ENCODE data around the gene RNF144B. TPM values are rescaled to one million over a fixed set of nuclear protein-coding genes. Genes with fewer than 3 reads are reported as not detected.
"Not testable (repeated sequence)": the region's sequence is repeated elsewhere in the genome, so short reads cannot be mapped to it uniquely, and the experiment has no call there.

Gene RNF144B
- total RNA-seq, 4 donors from 2014 or later = 1.4 to 14.9 (median 2.4) TPM

DNA sequence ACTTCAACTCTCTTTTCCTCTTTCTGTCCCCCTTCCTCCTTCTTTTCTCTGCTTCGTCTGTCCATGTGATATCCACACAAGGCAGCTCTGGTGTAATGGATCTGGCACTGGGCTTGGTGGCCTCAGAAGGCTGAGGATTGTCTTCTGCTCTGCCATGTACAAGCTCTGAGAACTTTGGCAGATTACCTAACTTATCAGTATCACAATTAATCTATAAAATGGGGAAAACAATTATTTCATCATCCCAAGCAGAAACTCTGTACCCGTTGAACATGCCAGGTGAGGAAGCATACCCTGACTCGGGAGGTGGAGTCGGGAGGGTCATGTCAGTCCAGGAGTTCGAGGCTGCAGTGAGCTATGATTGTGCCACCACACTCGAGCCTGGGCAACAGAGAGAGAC, 10.6 kb downstream of the RNF144B start:
- Histone ChIP-seq H3K27ac (no peak overlapping the region), H3K36me3 (peaks cover 0 to 3% (median 0%) of the 10 kb centered on the region in 3 donors), H3K27me3 (no peaks in the 10 kb centered on the region), H3K9me3 (no peaks in the 10 kb centered on the region), H3K4me3 (no peak overlapping the region), H3K4me1 (no peaks in the 10 kb centered on the region)
- no peak for TF ChIP-seq POLR2A (IDR thresholded peaks at IDR 0.05)
- TF ChIP-seq, protein P1, sequence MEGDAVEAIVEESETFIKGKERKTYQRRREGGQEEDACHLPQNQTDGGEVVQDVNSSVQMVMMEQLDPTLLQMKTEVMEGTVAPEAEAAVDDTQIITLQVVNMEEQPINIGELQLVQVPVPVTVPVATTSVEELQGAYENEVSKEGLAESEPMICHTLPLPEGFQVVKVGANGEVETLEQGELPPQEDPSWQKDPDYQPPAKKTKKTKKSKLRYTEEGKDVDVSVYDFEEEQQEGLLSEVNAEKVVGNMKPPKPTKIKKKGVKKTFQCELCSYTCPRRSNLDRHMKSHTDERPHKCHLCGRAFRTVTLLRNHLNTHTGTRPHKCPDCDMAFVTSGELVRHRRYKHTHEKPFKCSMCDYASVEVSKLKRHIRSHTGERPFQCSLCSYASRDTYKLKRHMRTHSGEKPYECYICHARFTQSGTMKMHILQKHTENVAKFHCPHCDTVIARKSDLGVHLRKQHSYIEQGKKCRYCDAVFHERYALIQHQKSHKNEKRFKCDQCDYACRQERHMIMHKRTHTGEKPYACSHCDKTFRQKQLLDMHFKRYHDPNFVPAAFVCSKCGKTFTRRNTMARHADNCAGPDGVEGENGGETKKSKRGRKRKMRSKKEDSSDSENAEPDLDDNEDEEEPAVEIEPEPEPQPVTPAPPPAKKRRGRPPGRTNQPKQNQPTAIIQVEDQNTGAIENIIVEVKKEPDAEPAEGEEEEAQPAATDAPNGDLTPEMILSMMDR (IDR thresholded peaks at IDR 0.05) = no peak
- no peak for DNase-seq

DNA sequence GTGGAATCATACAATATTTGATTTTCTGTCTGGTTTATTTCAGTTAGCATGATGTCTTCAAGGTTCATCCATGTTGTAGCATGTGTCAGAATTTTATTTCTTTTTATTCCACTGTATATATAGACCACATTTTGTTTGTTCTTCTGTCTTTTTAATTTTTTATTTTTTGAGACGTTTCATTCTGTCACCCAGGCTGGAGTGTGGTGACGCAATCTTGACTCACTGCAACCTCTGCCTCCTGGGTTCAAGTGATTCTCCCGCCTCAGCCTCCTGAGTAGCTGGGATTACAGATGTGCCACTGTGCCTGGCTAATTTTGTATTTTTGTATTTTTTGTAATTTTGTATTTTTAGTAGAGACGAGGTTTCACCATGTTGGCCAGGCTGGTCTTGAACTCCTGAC, 11.1 kb downstream of the RNF144B start:
- H3K27me3 ChIP-seq, H3K4me3 ChIP-seq, H3K36me3 ChIP-seq, H3K9me3 ChIP-seq, DNase-seq, H3K27ac ChIP-seq, H3K4me1 ChIP-seq: not testable (repeated sequence)

DNA sequence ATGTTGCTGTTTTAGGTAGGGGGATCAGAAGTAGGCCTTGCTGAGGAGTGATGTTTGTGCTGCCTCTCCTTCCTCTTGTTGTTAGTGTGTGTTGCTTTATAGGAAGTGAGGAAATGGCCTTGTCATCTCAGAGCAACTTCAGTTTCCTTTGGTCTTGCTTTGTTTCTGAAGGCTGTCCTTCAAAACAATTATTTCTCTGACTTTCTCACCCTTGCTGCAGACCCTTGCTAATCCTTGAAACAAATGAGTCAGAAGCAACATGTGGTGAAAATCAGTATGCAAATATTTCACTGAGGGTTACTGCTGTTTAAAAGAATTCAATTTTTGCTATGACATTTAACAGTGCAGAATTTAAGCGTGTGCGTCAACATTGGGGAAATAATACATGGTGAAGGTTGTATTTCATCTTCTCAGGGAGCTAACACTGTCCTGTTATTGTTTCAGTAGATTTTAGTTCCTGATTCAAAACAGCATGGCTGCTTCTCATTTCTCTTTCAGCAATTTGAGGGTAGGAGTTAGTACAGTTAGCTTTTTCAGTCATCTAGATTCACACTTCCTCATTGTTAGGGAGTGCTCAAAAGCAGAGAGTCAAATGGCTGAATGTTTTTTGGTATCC, 13.8 kb downstream of the RNF144B start:
- TF ChIP-seq POLR2A (IDR thresholded peaks at IDR 0.05) = no peak
- TF ChIP-seq, protein P1 (IDR thresholded peaks at IDR 0.05) = no peak
- Histone ChIP-seq H3K27me3 (no peaks in the 10 kb centered on the region), H3K36me3 (peaks cover 0 to 3% (median 0%) of the 10 kb centered on the region in 3 donors), H3K27ac (peak overlapping the region in 3 of 4 donors; percentile 4 to 59 (median 6)), H3K9me3 (no peaks in the 10 kb centered on the region), H3K4me1 (no peaks in the 10 kb centered on the region), H3K4me3 (no peak overlapping the region)
- no peak for DNase-seq

DNA sequence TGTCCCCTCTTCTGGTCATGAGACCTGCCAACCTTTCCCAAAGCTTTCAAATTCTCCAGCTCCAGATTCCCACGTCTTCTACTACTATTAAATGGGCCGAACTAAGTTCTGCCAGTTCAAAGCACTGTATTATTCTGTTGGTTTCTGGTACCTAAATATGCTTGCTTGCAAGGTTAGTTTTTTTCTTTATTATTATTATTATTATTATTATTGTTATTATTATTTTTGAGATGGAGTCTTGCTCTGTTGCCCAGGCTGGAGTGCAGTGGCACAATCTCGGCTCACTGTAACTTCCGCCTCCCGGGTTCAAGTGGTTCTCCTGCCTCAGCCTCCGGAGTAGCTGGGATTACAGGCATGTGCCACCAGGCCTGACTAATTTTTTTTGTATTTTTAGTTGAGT, 17.8 kb downstream of the RNF144B start:
- H3K4me3 ChIP-seq, H3K9me3 ChIP-seq, H3K27me3 ChIP-seq, DNase-seq, H3K27ac ChIP-seq, H3K4me1 ChIP-seq, H3K36me3 ChIP-seq: not testable (repeated sequence)

DNA sequence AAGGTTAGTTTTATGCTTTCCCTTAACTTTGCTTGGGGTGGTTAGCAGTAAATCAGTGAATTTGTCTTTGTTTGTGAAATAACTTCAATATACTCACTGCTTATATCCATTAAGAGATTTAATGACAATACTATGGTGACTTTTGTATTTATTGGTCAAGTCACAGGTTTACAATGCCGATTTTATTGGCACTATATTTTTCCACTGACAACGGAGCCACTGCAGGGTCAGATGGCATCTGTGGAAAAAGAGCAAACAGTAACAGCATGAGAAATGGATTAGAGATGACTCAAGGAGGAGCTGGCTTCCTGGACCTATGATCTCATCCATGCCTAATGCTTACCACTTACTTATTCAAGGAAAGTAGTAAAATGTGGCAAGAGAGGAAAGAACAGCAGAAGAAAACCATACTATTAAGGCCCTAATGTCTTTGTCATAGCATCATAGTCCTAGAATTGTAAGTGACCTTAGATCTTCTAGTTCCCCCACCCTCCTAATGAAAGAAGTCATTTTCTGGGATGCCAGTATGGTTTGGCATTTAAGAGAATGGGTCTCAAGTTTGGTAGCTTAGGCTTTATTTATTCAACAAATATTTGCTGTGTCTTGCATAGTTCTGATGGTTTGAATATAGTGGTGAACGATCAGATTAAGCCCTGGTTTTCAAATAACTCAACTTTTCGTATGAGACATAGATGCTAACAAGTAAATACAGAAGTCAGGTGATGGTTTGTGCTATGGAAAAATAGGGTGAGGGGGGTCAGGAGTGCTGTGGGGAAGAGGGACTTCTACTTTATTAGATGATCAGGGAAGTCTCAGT, 18.5 kb downstream of the RNF144B start:
- Histone ChIP-seq H3K36me3 (peaks cover 0 to 3% (median 0%) of the 10 kb centered on the region in 3 donors), H3K4me1 (no peaks in the 10 kb centered on the region), H3K4me3 (no peak overlapping the region), H3K9me3 (no peaks in the 10 kb centered on the region), H3K27ac (no peak overlapping the region), H3K27me3 (no peaks in the 10 kb centered on the region)
- DNase-seq = no peak
- TF ChIP-seq POLR2A (IDR thresholded peaks at IDR 0.05) = no peak
- TF ChIP-seq, protein P1 (IDR thresholded peaks at IDR 0.05) = no peak

DNA sequence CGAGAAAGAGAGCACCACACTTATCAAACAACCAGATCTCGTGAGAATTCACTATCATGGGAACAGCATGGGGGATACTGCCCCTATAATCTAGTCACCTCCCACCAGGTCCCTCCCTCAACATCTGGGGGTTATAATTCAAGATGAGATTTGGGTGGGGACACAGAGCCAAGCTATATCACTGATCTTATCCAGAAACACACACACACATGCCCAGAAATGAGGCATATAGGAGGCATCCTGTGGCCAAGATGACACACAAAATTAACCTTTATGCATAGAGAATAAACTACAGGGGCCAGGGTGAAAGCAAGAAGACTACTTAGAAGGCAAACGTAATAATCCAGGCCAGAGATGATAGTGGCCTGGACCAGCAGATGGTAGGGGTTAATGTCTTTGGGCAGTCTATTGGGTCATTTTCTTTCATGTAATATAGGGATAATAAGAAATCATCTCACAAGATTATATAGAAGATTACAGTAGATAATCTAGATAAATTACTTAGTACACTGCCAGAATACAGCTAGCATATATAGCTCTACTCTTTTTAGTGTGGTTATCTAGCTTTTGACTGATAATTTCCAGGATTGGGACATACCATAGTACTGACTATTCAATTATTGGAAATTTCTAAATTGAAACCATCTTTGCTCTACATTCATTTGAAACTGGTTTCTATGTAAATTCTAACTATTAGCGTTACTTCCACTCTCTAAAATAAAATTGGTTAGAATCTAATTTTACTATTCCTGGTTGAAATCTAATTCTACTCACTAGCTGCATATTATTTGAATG, 20.0 kb downstream of the RNF144B start:
- Histone ChIP-seq H3K4me1 (no peaks in the 10 kb centered on the region), H3K9me3 (no peaks in the 10 kb centered on the region), H3K4me3 (no peak overlapping the region), H3K27me3 (no peaks in the 10 kb centered on the region), H3K27ac (no peak overlapping the region), H3K36me3 (peaks cover 0 to under 1% (median 0%) of the 10 kb centered on the region in 3 donors)
- TF ChIP-seq, protein P1 (IDR thresholded peaks at IDR 0.05) = no peak
- no peak for DNase-seq

DNA sequence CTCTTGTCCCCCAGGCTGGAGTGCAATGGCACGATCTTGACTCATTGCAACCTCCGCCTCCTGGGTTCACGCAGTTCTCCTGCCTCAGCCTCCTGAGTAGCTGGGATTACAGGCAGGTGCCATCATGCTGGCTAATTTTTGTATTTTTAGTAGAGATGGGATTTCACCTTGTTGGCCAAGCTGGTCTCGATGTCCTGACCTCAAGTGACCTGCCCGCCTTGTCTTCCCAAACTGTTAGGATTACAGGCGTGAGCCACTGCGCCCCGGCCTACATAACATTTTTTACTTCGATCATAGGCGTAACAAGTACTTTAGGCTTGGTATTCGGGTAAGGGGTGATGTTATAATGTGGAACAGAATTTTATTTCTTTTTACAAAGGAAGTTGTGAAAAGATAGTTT, 22.5 kb downstream of the RNF144B start:
- H3K9me3 ChIP-seq, DNase-seq: not testable (repeated sequence)

More for the DNA sequence above, 22.5 kb downstream of the RNF144B start:
- H3K27ac ChIP-seq, H3K4me1 ChIP-seq, H3K4me3 ChIP-seq, H3K27me3 ChIP-seq, H3K36me3 ChIP-seq: not testable (repeated sequence)
